Jurkat, Clone E6-1 (cell line): ENCODE measurements around the gene FAM200C.

Experiments
- DNase-seq: peaks from one replicate; pipeline ENCODE4 v3.0.0-alpha.2; 2011; ENCODE audit warnings: low read depth, low spot score
- H3K4me3 ChIP-seq: 2 replicates; pipeline ENCODE4 v1.5.1; 2011; ENCODE audit warnings: mild to moderate bottlenecking, low read length, control low read depth, moderate library complexity

Gene FAM200C

GRCh38 chr5:160349249-160349934, 50.5 kb downstream of the FAM200C start:
- no peak overlapping the region for H3K4me3 ChIP-seq
- no peak for DNase-seq

DNA sequence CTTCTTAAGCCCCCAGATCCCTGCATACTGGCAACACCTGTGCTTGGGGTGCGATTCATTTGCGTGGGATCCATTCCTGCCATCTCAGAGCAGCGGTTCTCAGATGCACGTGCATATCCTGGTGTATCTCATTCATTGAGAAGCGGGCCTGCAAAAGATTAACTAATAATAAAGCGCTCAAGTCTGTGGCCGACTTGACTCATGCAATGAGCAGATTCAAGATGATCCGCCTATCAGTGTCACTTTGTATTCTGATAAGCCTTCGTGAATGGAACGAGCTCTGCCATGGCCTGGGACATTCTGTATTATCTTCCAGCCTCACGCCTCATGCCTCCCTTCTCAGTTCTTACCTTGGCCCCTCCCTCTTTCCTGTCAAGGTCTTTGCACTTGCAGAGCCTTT, 51.8 kb downstream of the FAM200C start:
- no peak overlapping the region for H3K4me3 ChIP-seq
- no peak for DNase-seq

DNA sequence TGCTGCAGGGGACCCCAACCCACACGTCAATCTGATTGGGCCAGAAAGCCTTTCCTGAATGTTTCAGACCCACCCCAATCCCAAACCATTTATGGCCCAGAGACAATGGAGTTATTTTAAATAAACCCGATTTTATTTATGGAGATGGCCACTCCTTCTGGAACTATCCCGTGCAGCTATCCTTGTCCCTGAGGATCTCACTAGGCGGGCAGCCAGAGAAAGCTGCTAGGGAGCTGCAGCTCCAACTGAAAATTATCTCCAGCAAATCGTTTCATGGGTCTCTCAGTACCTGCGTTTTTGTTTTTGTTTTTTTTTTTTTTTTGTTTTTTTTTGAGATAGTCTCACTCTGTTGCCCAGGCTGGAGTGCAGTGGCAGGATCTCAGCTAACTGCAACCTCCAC, 52.4 kb downstream of the FAM200C start:
- DNase-seq: no peak
- H3K4me3 ChIP-seq: no peak overlapping the region
